ENCODE results near the gene ERBB4.

- no peak for TF ChIP-seq ESRRG (CRISPR knock-in tag; IDR thresholded peaks at IDR 0.05)
- no peak for TF ChIP-seq ZFP30 (CRISPR knock-in tag; IDR thresholded peaks at IDR 0.05)
- TF ChIP-seq SNAI2 (CRISPR knock-in tag; IDR thresholded peaks at IDR 0.05): no peak
- no peak for TF ChIP-seq ISL1 (CRISPR knock-in tag; IDR thresholded peaks at IDR 0.05)
- no peak for TF ChIP-seq ZNF565 (CRISPR knock-in tag; conservative IDR thresholded peaks at IDR 0.05; ENCODE audit: low read depth)
- no peak for TF ChIP-seq PATZ1 (CRISPR knock-in tag; IDR thresholded peaks at IDR 0.05; ENCODE audit: borderline replicate concordance)
- no peak for TF ChIP-seq ZFP3 (CRISPR knock-in tag; IDR thresholded peaks at IDR 0.05)
- TF ChIP-seq RARB (CRISPR knock-in tag; IDR thresholded peaks at IDR 0.05): no peak
- no peak for TF ChIP-seq CREB5 (CRISPR knock-in tag; IDR thresholded peaks at IDR 0.05; ENCODE audit: low read depth)
- TF ChIP-seq GLIS3 (CRISPR knock-in tag; IDR thresholded peaks at IDR 0.05): no peak
- TF ChIP-seq ZNF70 (CRISPR knock-in tag; IDR thresholded peaks at IDR 0.05): no peak
- TF ChIP-seq OSR1 (CRISPR knock-in tag; IDR thresholded peaks at IDR 0.05): no peak
Observed at GRCh38 chr2:211347328-211347727, 1191.3 kb downstream of the ERBB4 start.

Measured in SK-N-SH treated with all-trans-retinoic acid at 6 μM for 48 hours (cell line).